AG04450 (cell line): ENCODE data around the gene PSME2. TPM values are rescaled to one million over a fixed set of nuclear protein-coding genes. Genes with fewer than 3 reads are reported as not detected.

ENCODE experiments used
- CTCF ChIA-PET: fragments of 300-600, 350-600 bp; formaldehyde crosslinking; extraction: SDS; loops from one replicate; lab custom pipeline; 2022; ENCODE audit warnings: antibody characterized with exemption, inconsistent platforms; lab: Charles Lee
- POLR2A ChIA-PET: fragments of 350-600 bp; formaldehyde crosslinking; extraction: SDS; loops from one replicate; lab custom pipeline; 2021; ENCODE audit warnings: antibody characterized with exemption, inconsistent platforms; lab: Yijun Ruan, JAX
- DNase-seq: peaks from one replicate; pipeline ENCODE4 v3.0.0-alpha.2; 2011; ENCODE audit warnings: low read depth, low spot score
- H3K27ac ChIP-seq: one replicate; pipeline ENCODE4 v1.5.1; 2012; ENCODE audit warnings: low read depth, low read length, control low read depth
- H3K27me3 ChIP-seq: one replicate; pipeline ENCODE4 v1.6.0; 2012; ENCODE audit warnings: low read length; ENCODE audit not compliant: control insufficient read depth, insufficient read depth
- H3K4me3 ChIP-seq: 2 replicates; pipeline ENCODE4 v1.5.1; 2011; ENCODE audit warnings: mild to moderate bottlenecking, low read depth, low read length, control low read depth
- H3K9me3 ChIP-seq: 2 replicates; pipeline ENCODE4 v1.5.1; 2012; ENCODE audit warnings: low read length; ENCODE audit not compliant: control insufficient read depth, insufficient read depth
- CTCF ChIP-seq: IDR thresholded peaks from 2 replicates; pipeline ENCODE4 v1.5.1; 2011; ENCODE audit warnings: low read depth, low read length, control low read depth, inconsistent platforms
- polyA plus RNA-seq: library from polyadenylated mRNA; depleted of rRNA; stranded (reverse); fragments of >200 nt; gene quantifications from 2 replicates; pipeline ENCODE4 v1.2.3, GENCODE V29; 2011

Gene PSME2
- polyA plus RNA-seq, 1 experiment = 191 TPM

- no peak overlapping the region for H3K27ac ChIP-seq
- POLR2A ChIA-PET = interaction anchor here (0.5 kb wide), 1 partner anchor 11 kb away, joined by 10 read pairs; no protein-coding TSS in a partner anchor
- DNase-seq = no peak
- H3K27me3 ChIP-seq = no peaks in the 10 kb centered on the region
- no peak for TF ChIP-seq CTCF
- CTCF ChIA-PET = no interaction called here
- no peak overlapping the region for H3K4me3 ChIP-seq
- no peaks in the 10 kb centered on the region for H3K9me3 ChIP-seq
Measured at GRCh38 chr14:24164518-24164991, 18.1 kb upstream of the PSME2 start.

- H3K9me3 ChIP-seq = no peaks in the 10 kb centered on the region
- DNase-seq = no peak
- TF ChIP-seq CTCF = no peak
- peak overlapping the region; percentile 94 for H3K4me3 ChIP-seq
- ChIA-PET CTCF (interaction anchor here (0.9 to 3.5 kb wide), 11 partner anchors 9 to 134 kb away, joined by 3 to 54 read pairs (median 16); partner anchors contain the start of genes DCAF11, NRL, PSME2 and RNF31), POLR2A (interaction anchor here (0.9 to 2.1 kb wide), 3 partner anchors 13 to 21 kb away, joined by 7 to 12 read pairs (median 9); partner anchors contain the start of genes EMC9 and RNF31)
- H3K27me3 ChIP-seq = no peaks in the 10 kb centered on the region
- H3K27ac ChIP-seq = no peak overlapping the region
Measured at GRCh38 chr14:24162093-24162492, 15.7 kb upstream of the PSME2 start.

- Histone ChIP-seq H3K4me3 (peak within 1 kb of the TSS; percentile 94), H3K27me3 (no peaks in the 10 kb centered on the region), H3K9me3 (no peaks in the 10 kb centered on the region), H3K27ac (peak within 1 kb of the TSS; percentile 61)
- peak; percentile 85 for DNase-seq
- ChIA-PET CTCF (interaction anchor here (0.5 to 3.5 kb wide), 39 partner anchors 10 to 1185 kb away, joined by 3 to 54 read pairs (median 5); partner anchors contain the start of genes CHMP4A, CIDEB, DCAF11 and EMC9), POLR2A (interaction anchor here (0.6 to 2.1 kb wide), 10 partner anchors 11 to 52 kb away, joined by 3 to 12 read pairs (median 4); partner anchors contain the start of genes CHMP4A, DCAF11, EMC9 and NRL)
- TF ChIP-seq CTCF = peak; percentile 89
Measured at GRCh38 chr14:24160850-24161804, 14.7 kb upstream of the PSME2 start, which contains the start of gene IRF9. Gene IRF9, plus strand, starts transcription at chr14:24161265. Its CDS starts 880 bp downstream, at chr14:24162145.

- no peaks in the 10 kb centered on the region for H3K9me3 ChIP-seq
- CTCF ChIA-PET = interaction anchor here (0.6 to 3.5 kb wide), 21 partner anchors 10 to 140 kb away, joined by 3 to 54 read pairs (median 9); partner anchors contain the start of genes CHMP4A, DCAF11, IPO4 and NRL
- no peak overlapping the region for H3K4me3 ChIP-seq
- no peak for TF ChIP-seq CTCF
- H3K27ac ChIP-seq = peak overlapping the region; percentile 61
- no peaks in the 10 kb centered on the region for H3K27me3 ChIP-seq
- no peak for DNase-seq
- POLR2A ChIA-PET = interaction anchor here (0.8 to 2.1 kb wide), 7 partner anchors 12 to 53 kb away, joined by 3 to 12 read pairs (median 4); partner anchors contain the start of genes CHMP4A, DCAF11, NRL and PSME1
Measured at GRCh38 chr14:24160499-24160849, 14.1 kb upstream of the PSME2 start.
